HepG2 (cell line): ENCODE measurements around the gene PLXND1. TPM values are rescaled to one million over a fixed set of nuclear protein-coding genes. Genes with fewer than 3 reads are reported as not detected.
A peak's percentile ranks its signal among the peaks of the same experiment; 100 is the strongest.

Experiments
- ATF1 ChIP-seq: IDR thresholded peaks from 2 replicates; pipeline ENCODE4 v1.6.1; 2016; ENCODE audit warnings: mild to moderate bottlenecking, control low read depth
- FOXJ3 ChIP-seq: sonication (generic); formaldehyde crosslinking; IDR thresholded peaks from 2 replicates; pipeline ENCODE4 v1.4.0; 2020; ENCODE audit warnings: missing genetic modification reagents, mild to moderate bottlenecking, borderline replicate concordance
- MATR3 ChIP-seq: sonication (generic); formaldehyde crosslinking; IDR thresholded peaks from 2 replicates; pipeline ENCODE4 v1.4.0; 2020; ENCODE audit warnings: missing genetic modification reagents
- MED8 ChIP-seq: sonication (generic); formaldehyde crosslinking; IDR thresholded peaks from 2 replicates; pipeline ENCODE4 v1.8.1; 2023; ENCODE audit warnings: mild to moderate bottlenecking, missing genetic modification reagents; ENCODE audit not compliant: insufficient replicate concordance
- NFATC3 ChIP-seq: sonication (generic); formaldehyde crosslinking; IDR thresholded peaks from 2 replicates; pipeline ENCODE4 v1.5.1; 2020; ENCODE audit warnings: mild to moderate bottlenecking, missing genetic modification reagents
- PAWR ChIP-seq: sonication (generic); formaldehyde crosslinking; IDR thresholded peaks from 2 replicates; pipeline ENCODE4 v1.4.0; 2020; ENCODE audit warnings: missing genetic modification reagents, mild to moderate bottlenecking, borderline replicate concordance
- PHF5A ChIP-seq: IDR thresholded peaks from one replicate; pipeline ENCODE4 v1.6.1; 2018; ENCODE audit warnings: low read depth, missing genetic modification reagents; ENCODE audit not compliant: unreplicated experiment
- RFXAP ChIP-seq: sonication (generic); formaldehyde crosslinking; IDR thresholded peaks from 2 replicates; pipeline ENCODE4 v1.4.0; 2020; ENCODE audit warnings: missing genetic modification reagents, borderline replicate concordance
- ZNF180 ChIP-seq: sonication (generic); formaldehyde crosslinking; IDR thresholded peaks from 2 replicates; pipeline ENCODE4 v1.4.0; 2020; ENCODE audit warnings: low read depth, missing genetic modification reagents, borderline replicate concordance
- ZNF253 ChIP-seq: sonication (generic); formaldehyde crosslinking; IDR thresholded peaks from 2 replicates; pipeline ENCODE4 v1.8.0; 2022; ENCODE audit warnings: mild to moderate bottlenecking, missing genetic modification reagents, borderline replicate concordance
- ZNF510 ChIP-seq: sonication (generic); formaldehyde crosslinking; IDR thresholded peaks from 2 replicates; pipeline ENCODE4 v1.4.0; 2020; ENCODE audit warnings: low read depth, mild to moderate bottlenecking, missing genetic modification reagents
- ZNF644 ChIP-seq: IDR thresholded peaks from 2 replicates; pipeline ENCODE4 v1.6.1; 2016; ENCODE audit warnings: low read depth
- ZNF792 ChIP-seq: IDR thresholded peaks from 2 replicates; pipeline ENCODE4 v1.6.1; 2016
- polyA plus RNA-seq, 8 experiments: library from polyadenylated mRNA; depleted of rRNA in 3 of 8; stranded (reverse) in 7 of 8; unstranded in 1 of 8; fragments of >200 nt; fragmentation: Illumina TruSeq in 4 of 8; extraction: Trizol in 4 of 8; gene quantifications; 2 replicates each; pipeline versions ENCODE4 v1.2.1 to v1.2.3, GENCODE V29; 2011 to 2016; ENCODE audit warnings: low read depth in 4 of 8, missing spikeins in 1 of 8, mixed read lengths in 1 of 8; ENCODE audit not compliant: insufficient read depth in 1 of 8
- total RNA-seq, 5 experiments: library from RNA; depleted of rRNA; stranded (reverse); fragments of >200 nt; fragmentation: Illumina TruSeq; extraction: Trizol; gene quantifications; 2 replicates each; pipeline ENCODE4 v1.2.3, GENCODE V29; 2016; ENCODE audit warnings: low read depth in 1 of 5
- TF ChIP-seq, protein P1 (sequence below): sonication (generic); formaldehyde crosslinking; IDR thresholded peaks from 2 replicates; pipeline ENCODE4 v1.4.0; 2020; ENCODE audit warnings: missing genetic modification reagents, borderline replicate concordance
- TF ChIP-seq, protein P2 (sequence below): sonication (generic); formaldehyde crosslinking; IDR thresholded peaks from 2 replicates; pipeline ENCODE4 v1.4.0; 2020; ENCODE audit warnings: missing genetic modification reagents
- TF ChIP-seq, protein P3 (sequence below): sonication (generic); formaldehyde crosslinking; IDR thresholded peaks from 2 replicates; pipeline ENCODE4 v1.5.0; 2020; ENCODE audit warnings: missing genetic modification reagents
- TF ChIP-seq, protein P4 (sequence below): conservative IDR thresholded peaks from 2 replicates; pipeline ENCODE4 v1.6.1; 2018; ENCODE audit warnings: missing genetic modification reagents
- TF ChIP-seq, protein P5 (sequence below): sonication (generic); formaldehyde crosslinking; IDR thresholded peaks from 2 replicates; pipeline ENCODE4 v1.8.1; 2023; ENCODE audit warnings: mild to moderate bottlenecking, moderate library complexity, missing genetic modification reagents
- TF ChIP-seq, protein P6 (sequence below): IDR thresholded peaks from 2 replicates; pipeline ENCODE4 v1.6.1; 2016; ENCODE audit warnings: mild to moderate bottlenecking, missing biosample characterization, missing genetic modification reagents
- TF ChIP-seq, protein P7 (sequence below): sonication (generic); formaldehyde crosslinking; IDR thresholded peaks from 2 replicates; pipeline ENCODE4 v1.9.0; 2021; ENCODE audit warnings: missing genetic modification reagents, borderline replicate concordance

PLXND1 gene
- total and polyA plus RNA-seq, 2 of the 13 experiments (the other 11 are each of a cell fraction or from before 2014, with no cell fraction given): 15.9 to 42.0 TPM

DNA sequence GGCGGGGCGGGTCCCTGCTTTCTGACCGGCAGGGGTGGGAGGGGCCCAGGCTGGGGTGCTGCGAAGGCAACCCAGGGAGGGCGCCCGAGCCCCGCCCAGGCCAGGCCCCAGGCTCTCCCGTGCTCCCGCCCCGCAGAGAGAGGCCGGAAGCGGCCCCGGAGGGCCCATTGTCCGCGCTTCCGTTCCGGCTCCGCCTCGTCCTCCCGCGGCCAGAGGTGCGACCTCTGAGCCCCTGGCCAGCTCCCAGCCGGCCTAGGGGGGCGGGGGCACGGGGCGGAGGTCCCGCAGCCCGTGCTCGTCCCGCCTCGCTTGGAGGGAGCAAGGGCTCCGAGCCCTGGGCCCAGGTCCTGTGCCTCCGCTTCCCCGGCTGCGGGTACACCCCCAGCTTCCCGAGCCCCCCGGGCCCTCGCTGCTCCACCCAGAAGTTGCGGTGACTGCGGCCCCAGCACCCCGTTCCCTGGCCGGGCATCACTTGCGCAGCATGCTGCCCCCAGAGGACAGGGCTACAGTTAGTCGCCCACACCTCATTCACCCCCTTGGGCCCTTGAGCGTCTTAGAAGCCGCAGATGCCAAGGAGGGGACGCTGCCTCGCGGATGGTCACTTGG lies 20.4 kb upstream of the PLXND1 start (continued):
- TF ChIP-seq, protein P1, sequence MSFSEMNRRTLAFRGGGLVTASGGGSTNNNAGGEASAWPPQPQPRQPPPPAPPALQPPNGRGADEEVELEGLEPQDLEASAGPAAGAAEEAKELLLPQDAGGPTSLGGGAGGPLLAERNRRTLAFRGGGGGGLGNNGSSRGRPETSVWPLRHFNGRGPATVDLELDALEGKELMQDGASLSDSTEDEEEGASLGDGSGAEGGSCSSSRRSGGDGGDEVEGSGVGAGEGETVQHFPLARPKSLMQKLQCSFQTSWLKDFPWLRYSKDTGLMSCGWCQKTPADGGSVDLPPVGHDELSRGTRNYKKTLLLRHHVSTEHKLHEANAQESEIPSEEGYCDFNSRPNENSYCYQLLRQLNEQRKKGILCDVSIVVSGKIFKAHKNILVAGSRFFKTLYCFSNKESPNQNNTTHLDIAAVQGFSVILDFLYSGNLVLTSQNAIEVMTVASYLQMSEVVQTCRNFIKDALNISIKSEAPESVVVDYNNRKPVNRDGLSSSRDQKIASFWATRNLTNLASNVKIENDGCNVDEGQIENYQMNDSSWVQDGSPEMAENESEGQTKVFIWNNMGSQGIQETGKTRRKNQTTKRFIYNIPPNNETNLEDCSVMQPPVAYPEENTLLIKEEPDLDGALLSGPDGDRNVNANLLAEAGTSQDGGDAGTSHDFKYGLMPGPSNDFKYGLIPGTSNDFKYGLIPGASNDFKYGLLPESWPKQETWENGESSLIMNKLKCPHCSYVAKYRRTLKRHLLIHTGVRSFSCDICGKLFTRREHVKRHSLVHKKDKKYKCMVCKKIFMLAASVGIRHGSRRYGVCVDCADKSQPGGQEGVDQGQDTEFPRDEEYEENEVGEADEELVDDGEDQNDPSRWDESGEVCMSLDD (CRISPR knock-in tag): peak; percentile 45; the same call in 1 of the 2 replicates
- TF ChIP-seq ZNF510 (CRISPR knock-in tag) (no peak), MATR3 (no peak), PAWR (CRISPR knock-in tag) (no peak), ZNF792 (CRISPR knock-in tag) (no peak), RFXAP (CRISPR knock-in tag) (peak; percentile 80), FOXJ3 (CRISPR knock-in tag) (no peak; the same call in 1 of the 2 replicates), ZNF253 (CRISPR knock-in tag) (0 out of 2 replicates have a peak, but pooled peaks have one; percentile 59), ATF1 (CRISPR knock-in tag) (no peak), NFATC3 (CRISPR knock-in tag) (no peak), PHF5A (CRISPR knock-in tag) (peak; percentile 40), MED8 (CRISPR knock-in tag) (peak; percentile 81), ZNF180 (CRISPR knock-in tag) (no peak), ZNF644 (CRISPR knock-in tag) (no peak)
- TF ChIP-seq, protein P2, sequence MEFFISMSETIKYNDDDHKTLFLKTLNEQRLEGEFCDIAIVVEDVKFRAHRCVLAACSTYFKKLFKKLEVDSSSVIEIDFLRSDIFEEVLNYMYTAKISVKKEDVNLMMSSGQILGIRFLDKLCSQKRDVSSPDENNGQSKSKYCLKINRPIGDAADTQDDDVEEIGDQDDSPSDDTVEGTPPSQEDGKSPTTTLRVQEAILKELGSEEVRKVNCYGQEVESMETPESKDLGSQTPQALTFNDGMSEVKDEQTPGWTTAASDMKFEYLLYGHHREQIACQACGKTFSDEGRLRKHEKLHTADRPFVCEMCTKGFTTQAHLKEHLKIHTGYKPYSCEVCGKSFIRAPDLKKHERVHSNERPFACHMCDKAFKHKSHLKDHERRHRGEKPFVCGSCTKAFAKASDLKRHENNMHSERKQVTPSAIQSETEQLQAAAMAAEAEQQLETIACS (CRISPR knock-in tag): no peak
- TF ChIP-seq, protein P3, sequence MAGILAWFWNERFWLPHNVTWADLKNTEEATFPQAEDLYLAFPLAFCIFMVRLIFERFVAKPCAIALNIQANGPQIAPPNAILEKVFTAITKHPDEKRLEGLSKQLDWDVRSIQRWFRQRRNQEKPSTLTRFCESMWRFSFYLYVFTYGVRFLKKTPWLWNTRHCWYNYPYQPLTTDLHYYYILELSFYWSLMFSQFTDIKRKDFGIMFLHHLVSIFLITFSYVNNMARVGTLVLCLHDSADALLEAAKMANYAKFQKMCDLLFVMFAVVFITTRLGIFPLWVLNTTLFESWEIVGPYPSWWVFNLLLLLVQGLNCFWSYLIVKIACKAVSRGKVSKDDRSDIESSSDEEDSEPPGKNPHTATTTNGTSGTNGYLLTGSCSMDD (CRISPR knock-in tag): no peak
- TF ChIP-seq, protein P4, sequence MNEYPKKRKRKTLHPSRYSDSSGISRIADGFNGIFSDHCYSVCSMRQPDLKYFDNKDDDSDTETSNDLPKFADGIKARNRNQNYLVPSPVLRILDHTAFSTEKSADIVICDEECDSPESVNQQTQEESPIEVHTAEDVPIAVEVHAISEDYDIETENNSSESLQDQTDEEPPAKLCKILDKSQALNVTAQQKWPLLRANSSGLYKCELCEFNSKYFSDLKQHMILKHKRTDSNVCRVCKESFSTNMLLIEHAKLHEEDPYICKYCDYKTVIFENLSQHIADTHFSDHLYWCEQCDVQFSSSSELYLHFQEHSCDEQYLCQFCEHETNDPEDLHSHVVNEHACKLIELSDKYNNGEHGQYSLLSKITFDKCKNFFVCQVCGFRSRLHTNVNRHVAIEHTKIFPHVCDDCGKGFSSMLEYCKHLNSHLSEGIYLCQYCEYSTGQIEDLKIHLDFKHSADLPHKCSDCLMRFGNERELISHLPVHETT: peak; percentile 93
- TF ChIP-seq, protein P5, sequence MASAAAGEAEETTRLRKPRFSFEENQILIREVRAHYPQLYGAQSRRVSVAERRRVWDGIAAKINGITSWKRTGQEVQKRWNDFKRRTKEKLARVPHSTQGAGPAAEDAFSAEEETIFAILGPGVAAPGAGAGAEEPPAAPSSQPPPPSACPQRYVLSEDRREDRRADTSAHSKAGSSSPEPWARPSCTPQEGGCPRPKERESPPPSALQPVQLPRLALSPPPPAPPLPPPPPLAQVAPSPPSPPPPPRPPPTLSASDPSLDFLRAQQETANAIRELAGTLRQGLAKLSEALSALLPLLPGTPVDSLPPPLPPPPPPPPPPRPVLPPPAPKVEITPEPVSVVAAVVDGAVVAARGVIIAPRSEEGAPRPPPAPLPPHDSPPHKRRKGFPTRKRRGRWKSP (CRISPR knock-in tag): 0 out of 2 replicates have a peak, but pooled peaks have one; percentile 13
- TF ChIP-seq, protein P6, sequence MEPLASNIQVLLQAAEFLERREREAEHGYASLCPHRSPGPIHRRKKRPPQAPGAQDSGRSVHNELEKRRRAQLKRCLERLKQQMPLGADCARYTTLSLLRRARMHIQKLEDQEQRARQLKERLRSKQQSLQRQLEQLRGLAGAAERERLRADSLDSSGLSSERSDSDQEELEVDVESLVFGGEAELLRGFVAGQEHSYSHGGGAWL (CRISPR knock-in tag): peak; percentile 77
- TF ChIP-seq, protein P7, sequence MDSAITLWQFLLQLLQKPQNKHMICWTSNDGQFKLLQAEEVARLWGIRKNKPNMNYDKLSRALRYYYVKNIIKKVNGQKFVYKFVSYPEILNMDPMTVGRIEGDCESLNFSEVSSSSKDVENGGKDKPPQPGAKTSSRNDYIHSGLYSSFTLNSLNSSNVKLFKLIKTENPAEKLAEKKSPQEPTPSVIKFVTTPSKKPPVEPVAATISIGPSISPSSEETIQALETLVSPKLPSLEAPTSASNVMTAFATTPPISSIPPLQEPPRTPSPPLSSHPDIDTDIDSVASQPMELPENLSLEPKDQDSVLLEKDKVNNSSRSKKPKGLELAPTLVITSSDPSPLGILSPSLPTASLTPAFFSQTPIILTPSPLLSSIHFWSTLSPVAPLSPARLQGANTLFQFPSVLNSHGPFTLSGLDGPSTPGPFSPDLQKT (CRISPR knock-in tag): no peak
